ENCODE measurements around the gene TNRC18.
"Not testable (repeated sequence)": the region's sequence is repeated elsewhere in the genome, so short reads cannot be mapped to it uniquely, and the experiment has no call there.

TNRC18 gene

GRCh38 chr7:5323800-5324781 lies 99.5 kb downstream of the TNRC18 start:
- not testable (repeated sequence) for H2AK5ac ChIP-seq (ENCODE audit: low read length); H3K4ac ChIP-seq (ENCODE audit: low read depth, low read length); H3K18ac ChIP-seq (ENCODE audit: low read length); H3K4me1 ChIP-seq (ENCODE audit: control insufficient read depth, low read depth, low read length); H3K4me3 ChIP-seq (ENCODE audit: low read length); H4K8ac ChIP-seq (ENCODE audit: low read depth, low read length); H3K4me2 ChIP-seq (ENCODE audit: low read length); H3K36me3 ChIP-seq (ENCODE audit: control insufficient read depth, insufficient read depth, low read length); H2BK15ac ChIP-seq (replicated peaks; ENCODE audit: low read depth); H2BK120ac ChIP-seq (ENCODE audit: low read depth, low read length); H3K27ac ChIP-seq (ENCODE audit: low read depth, low read length); H3K79me1 ChIP-seq (ENCODE audit: low read length); H3K56ac ChIP-seq (ENCODE audit: low read length); H3K9ac ChIP-seq (ENCODE audit: low read length); H3K79me2 ChIP-seq (ENCODE audit: control insufficient read depth, insufficient read depth, low read length); H3K23ac ChIP-seq (ENCODE audit: low read length); H4K5ac ChIP-seq (ENCODE audit: low read length); H3K27me3 ChIP-seq (ENCODE audit: insufficient read depth, low read length, poor library complexity); H2BK5ac ChIP-seq (ENCODE audit: low read length)
- no CpG with 5 or more reads among the region's 31 CpGs for WGBS (ENCODE audit: extremely low coverage, insufficient coverage, low lambda C conversion rate)
- DNase-seq, result peak; percentile 19

GRCh38 chr7:5322621-5323410 lies 100.8 kb downstream of the TNRC18 start:
- no CpG with 5 or more reads among the region's 29 CpGs for WGBS (ENCODE audit: extremely low coverage, insufficient coverage, low lambda C conversion rate)
- Histone ChIP-seq H2BK5ac (ENCODE audit: low read length) (no peak overlapping the region), H4K5ac (ENCODE audit: low read length) (no peak overlapping the region), H3K4me1 (ENCODE audit: control insufficient read depth, low read depth, low read length) (no peaks in the 10 kb centered on the region), H3K23ac (ENCODE audit: low read length) (no peak overlapping the region), H4K8ac (ENCODE audit: low read depth, low read length) (no peak overlapping the region), H3K18ac (ENCODE audit: low read length) (no peak overlapping the region), H3K27me3 (ENCODE audit: insufficient read depth, low read length, poor library complexity) (no peaks in the 10 kb centered on the region), H2BK15ac (replicated peaks; ENCODE audit: low read depth) (no peak overlapping the region), H3K4me3 (ENCODE audit: low read length) (no peak overlapping the region), H3K27ac (ENCODE audit: low read depth, low read length) (no peak overlapping the region), H3K9ac (ENCODE audit: low read length) (no peak overlapping the region), H3K56ac (ENCODE audit: low read length) (no peak overlapping the region), H3K4ac (ENCODE audit: low read depth, low read length) (no peak overlapping the region), H2BK120ac (ENCODE audit: low read depth, low read length) (no peak overlapping the region), H3K79me1 (ENCODE audit: low read length) (no peaks in the 10 kb centered on the region), H3K36me3 (ENCODE audit: control insufficient read depth, insufficient read depth, low read length) (no peaks in the 10 kb centered on the region), H3K79me2 (ENCODE audit: control insufficient read depth, insufficient read depth, low read length) (no peaks in the 10 kb centered on the region), H3K4me2 (ENCODE audit: low read length) (no peak overlapping the region), H2AK5ac (ENCODE audit: low read length) (no peak overlapping the region)
- peak; percentile 10 for DNase-seq

GRCh38 chr7:5320802-5321396 lies 102.7 kb downstream of the TNRC18 start:
- WGBS (ENCODE audit: extremely low coverage, insufficient coverage, low lambda C conversion rate), result no CpG with 5 or more reads among the region's 33 CpGs
- DNase-seq, result no peak
- H2BK5ac ChIP-seq (ENCODE audit: low read length), result no peak overlapping the region
- H2BK15ac ChIP-seq (replicated peaks; ENCODE audit: low read depth), result no peak overlapping the region
- H3K27ac ChIP-seq (ENCODE audit: low read depth, low read length), result no peak overlapping the region
- no peak overlapping the region for H3K4me2 ChIP-seq (ENCODE audit: low read length)
- H3K18ac ChIP-seq (ENCODE audit: low read length), result no peak overlapping the region
- no peak overlapping the region for H3K9ac ChIP-seq (ENCODE audit: low read length)
- no peaks in the 10 kb centered on the region for H3K36me3 ChIP-seq (ENCODE audit: control insufficient read depth, insufficient read depth, low read length)
- H4K8ac ChIP-seq (ENCODE audit: low read depth, low read length), result no peak overlapping the region
- H2BK120ac ChIP-seq (ENCODE audit: low read depth, low read length), result no peak overlapping the region
- H3K4me1 ChIP-seq (ENCODE audit: control insufficient read depth, low read depth, low read length), result no peaks in the 10 kb centered on the region
- no peaks in the 10 kb centered on the region for H3K79me2 ChIP-seq (ENCODE audit: control insufficient read depth, insufficient read depth, low read length)
- no peak overlapping the region for H3K56ac ChIP-seq (ENCODE audit: low read length)
- no peak overlapping the region for H3K4ac ChIP-seq (ENCODE audit: low read depth, low read length)
- H2AK5ac ChIP-seq (ENCODE audit: low read length), result no peak overlapping the region
- no peak overlapping the region for H3K23ac ChIP-seq (ENCODE audit: low read length)
- H4K5ac ChIP-seq (ENCODE audit: low read length), result no peak overlapping the region
- H3K27me3 ChIP-seq (ENCODE audit: insufficient read depth, low read length, poor library complexity), result no peaks in the 10 kb centered on the region
- H3K79me1 ChIP-seq (ENCODE audit: low read length), result no peaks in the 10 kb centered on the region
- no peak overlapping the region for H3K4me3 ChIP-seq (ENCODE audit: low read length)

- no peak overlapping the region for H4K8ac ChIP-seq (ENCODE audit: low read depth, low read length)
- no peak overlapping the region for H2BK5ac ChIP-seq (ENCODE audit: low read length)
- no peaks in the 10 kb centered on the region for H3K27me3 ChIP-seq (ENCODE audit: insufficient read depth, low read length, poor library complexity)
- H3K79me1 ChIP-seq (ENCODE audit: low read length), result no peaks in the 10 kb centered on the region
- H3K18ac ChIP-seq (ENCODE audit: low read length), result no peak overlapping the region
- no peak overlapping the region for H2BK15ac ChIP-seq (replicated peaks; ENCODE audit: low read depth)
- no peak overlapping the region for H3K56ac ChIP-seq (ENCODE audit: low read length)
- no peaks in the 10 kb centered on the region for H3K4me1 ChIP-seq (ENCODE audit: control insufficient read depth, low read depth, low read length)
- H3K9ac ChIP-seq (ENCODE audit: low read length), result no peak overlapping the region
- peak; percentile 10 for DNase-seq
- no peak overlapping the region for H3K23ac ChIP-seq (ENCODE audit: low read length)
- no peaks in the 10 kb centered on the region for H3K36me3 ChIP-seq (ENCODE audit: control insufficient read depth, insufficient read depth, low read length)
- no peaks in the 10 kb centered on the region for H3K79me2 ChIP-seq (ENCODE audit: control insufficient read depth, insufficient read depth, low read length)
- no CpG with 5 or more reads among the region's 13 CpGs for WGBS (ENCODE audit: extremely low coverage, insufficient coverage, low lambda C conversion rate)
- H4K5ac ChIP-seq (ENCODE audit: low read length), result no peak overlapping the region
- no peak overlapping the region for H3K4me2 ChIP-seq (ENCODE audit: low read length)
- no peak overlapping the region for H3K27ac ChIP-seq (ENCODE audit: low read depth, low read length)
- H2BK120ac ChIP-seq (ENCODE audit: low read depth, low read length), result no peak overlapping the region
- no peak overlapping the region for H3K4ac ChIP-seq (ENCODE audit: low read depth, low read length)
- no peak overlapping the region for H2AK5ac ChIP-seq (ENCODE audit: low read length)
- H3K4me3 ChIP-seq (ENCODE audit: low read length), result no peak overlapping the region
These were observed 103.2 kb downstream of the TNRC18 start for GRCh38 chr7:5320391-5320790.

DNA sequence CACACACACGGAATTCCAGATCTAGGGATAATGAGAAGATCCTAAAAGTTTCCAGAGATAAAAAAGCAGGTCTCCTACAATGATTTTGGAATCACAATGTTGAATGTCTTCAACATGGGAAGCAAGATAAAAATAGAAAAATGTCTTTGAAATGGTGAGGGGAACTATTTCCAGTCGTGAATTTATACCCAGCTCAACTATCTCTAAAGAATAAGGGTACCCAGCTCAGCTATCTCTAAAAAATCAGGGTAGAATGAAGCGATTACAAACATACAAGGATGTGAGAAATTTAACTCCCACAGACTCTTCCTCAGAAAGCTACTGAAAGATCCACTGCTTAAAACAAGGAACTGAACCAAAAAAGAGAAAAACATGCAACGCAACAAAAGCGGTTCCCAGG lies 105.0 kb downstream of the TNRC18 start:
- not testable (repeated sequence) for H3K27ac ChIP-seq (ENCODE audit: low read depth, low read length); H3K56ac ChIP-seq (ENCODE audit: low read length); DNase-seq; H2BK120ac ChIP-seq (ENCODE audit: low read depth, low read length); H2BK5ac ChIP-seq (ENCODE audit: low read length); H3K9ac ChIP-seq (ENCODE audit: low read length); H3K18ac ChIP-seq (ENCODE audit: low read length); H2AK5ac ChIP-seq (ENCODE audit: low read length); H3K79me1 ChIP-seq (ENCODE audit: low read length); H3K4ac ChIP-seq (ENCODE audit: low read depth, low read length); H3K27me3 ChIP-seq (ENCODE audit: insufficient read depth, low read length, poor library complexity); H3K79me2 ChIP-seq (ENCODE audit: control insufficient read depth, insufficient read depth, low read length); H3K4me3 ChIP-seq (ENCODE audit: low read length); H3K23ac ChIP-seq (ENCODE audit: low read length); H3K36me3 ChIP-seq (ENCODE audit: control insufficient read depth, insufficient read depth, low read length); H3K4me1 ChIP-seq (ENCODE audit: control insufficient read depth, low read depth, low read length); H4K8ac ChIP-seq (ENCODE audit: low read depth, low read length); H3K4me2 ChIP-seq (ENCODE audit: low read length); H4K5ac ChIP-seq (ENCODE audit: low read length); H2BK15ac ChIP-seq (replicated peaks; ENCODE audit: low read depth)
- WGBS (ENCODE audit: extremely low coverage, insufficient coverage, low lambda C conversion rate), result no CpG with 5 or more reads among the region's 5 CpGs
